ENCODE measurements around the gene EPHB3. TPM values are rescaled to one million over a fixed set of nuclear protein-coding genes. Genes with fewer than 3 reads are reported as not detected.

EPHB3 gene
- total and polyA plus RNA-seq, 4 donors: 0.14 to 1.8 (median 0.67) TPM

DNA sequence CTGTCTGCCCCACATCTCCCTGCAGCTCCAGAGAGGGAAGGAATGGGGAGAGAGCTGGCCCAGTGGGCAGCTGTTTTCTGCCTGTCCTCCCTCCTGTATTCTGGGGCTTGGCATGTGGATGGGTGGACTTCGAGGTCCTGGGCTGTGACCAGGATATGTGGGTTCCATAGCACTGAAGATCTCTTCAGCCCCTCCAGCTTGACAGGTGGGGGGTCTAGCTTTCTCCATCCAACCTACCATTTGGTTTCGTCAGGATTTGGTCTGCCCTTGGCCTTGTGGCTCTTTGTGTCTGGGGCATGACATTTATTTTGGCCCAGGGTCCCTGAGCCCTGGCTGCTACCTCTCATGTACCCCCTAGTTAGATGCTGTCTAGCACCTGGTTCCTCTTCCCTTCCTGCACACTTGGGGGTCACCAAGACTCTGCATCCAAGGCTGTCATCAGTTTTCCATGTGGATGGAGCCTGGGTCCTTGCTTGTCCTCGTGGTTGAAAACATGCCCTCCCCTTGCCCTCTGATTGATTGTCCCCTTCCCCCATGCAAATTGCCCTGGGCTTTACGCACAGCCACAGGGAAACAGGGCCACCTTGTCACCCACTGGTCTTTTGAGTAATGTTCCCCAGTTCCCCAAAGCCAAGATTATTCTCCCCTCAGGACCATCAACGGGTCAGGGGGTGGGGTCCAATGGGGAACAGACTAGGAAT is 3.2 kb downstream of the EPHB3 start:
- no peak overlapping the region for H3K4me3 ChIP-seq (ENCODE audit: low read depth in 1 of 3, low read length in 3 of 3)
- H3K4me1 ChIP-seq (ENCODE audit: control insufficient read depth in 4 of 4, insufficient read depth in 4 of 4, low read length in 3 of 4): peaks cover 6 to 22% (median 9%) of the 10 kb centered on the region in 4 donors
- no peaks in the 10 kb centered on the region for H3K9me3 ChIP-seq (ENCODE audit: control insufficient read depth in 4 of 4, low read length in 3 of 4)
- no peaks in the 10 kb centered on the region for H3K27me3 ChIP-seq (ENCODE audit: control insufficient read depth in 4 of 4, insufficient read depth in 4 of 4, low read length in 3 of 4)
- WGBS: 72% methylated on average over 5 of the region's 5 CpGs
- H3K36me3 ChIP-seq (ENCODE audit: control insufficient read depth in 4 of 4, insufficient read depth in 3 of 4, low read depth in 1 of 4, low read length in 3 of 4): no peaks in the 10 kb centered on the region
- no peak overlapping the region for H3K9ac ChIP-seq (ENCODE audit: low read depth in 1 of 2, low read length in 2 of 2)
- no peak for TF ChIP-seq NR2F2 (IDR thresholded peaks at IDR 0.05)
- no peak for TF ChIP-seq YY1 (IDR thresholded peaks at IDR 0.05)
- TF ChIP-seq SP1 (IDR thresholded peaks at IDR 0.05): no peak
- TF ChIP-seq, protein P1, sequence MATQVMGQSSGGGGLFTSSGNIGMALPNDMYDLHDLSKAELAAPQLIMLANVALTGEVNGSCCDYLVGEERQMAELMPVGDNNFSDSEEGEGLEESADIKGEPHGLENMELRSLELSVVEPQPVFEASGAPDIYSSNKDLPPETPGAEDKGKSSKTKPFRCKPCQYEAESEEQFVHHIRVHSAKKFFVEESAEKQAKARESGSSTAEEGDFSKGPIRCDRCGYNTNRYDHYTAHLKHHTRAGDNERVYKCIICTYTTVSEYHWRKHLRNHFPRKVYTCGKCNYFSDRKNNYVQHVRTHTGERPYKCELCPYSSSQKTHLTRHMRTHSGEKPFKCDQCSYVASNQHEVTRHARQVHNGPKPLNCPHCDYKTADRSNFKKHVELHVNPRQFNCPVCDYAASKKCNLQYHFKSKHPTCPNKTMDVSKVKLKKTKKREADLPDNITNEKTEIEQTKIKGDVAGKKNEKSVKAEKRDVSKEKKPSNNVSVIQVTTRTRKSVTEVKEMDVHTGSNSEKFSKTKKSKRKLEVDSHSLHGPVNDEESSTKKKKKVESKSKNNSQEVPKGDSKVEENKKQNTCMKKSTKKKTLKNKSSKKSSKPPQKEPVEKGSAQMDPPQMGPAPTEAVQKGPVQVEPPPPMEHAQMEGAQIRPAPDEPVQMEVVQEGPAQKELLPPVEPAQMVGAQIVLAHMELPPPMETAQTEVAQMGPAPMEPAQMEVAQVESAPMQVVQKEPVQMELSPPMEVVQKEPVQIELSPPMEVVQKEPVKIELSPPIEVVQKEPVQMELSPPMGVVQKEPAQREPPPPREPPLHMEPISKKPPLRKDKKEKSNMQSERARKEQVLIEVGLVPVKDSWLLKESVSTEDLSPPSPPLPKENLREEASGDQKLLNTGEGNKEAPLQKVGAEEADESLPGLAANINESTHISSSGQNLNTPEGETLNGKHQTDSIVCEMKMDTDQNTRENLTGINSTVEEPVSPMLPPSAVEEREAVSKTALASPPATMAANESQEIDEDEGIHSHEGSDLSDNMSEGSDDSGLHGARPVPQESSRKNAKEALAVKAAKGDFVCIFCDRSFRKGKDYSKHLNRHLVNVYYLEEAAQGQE (IDR thresholded peaks at IDR 0.05): no peak
- no peak for TF ChIP-seq FOXA1 (IDR thresholded peaks at IDR 0.05)
- TF ChIP-seq FOXA2 (IDR thresholded peaks at IDR 0.05): no peak
- no peak for TF ChIP-seq GABPA (IDR thresholded peaks at IDR 0.05 in 1 of 2, conservative IDR thresholded peaks at IDR 0.05 in 1 of 2)
- no peak for TF ChIP-seq RAD21 (IDR thresholded peaks at IDR 0.05)
- no peak for TF ChIP-seq JUND (IDR thresholded peaks at IDR 0.05)
- DNase-seq (ENCODE audit: low spot score): no peak
- no peak overlapping the region for H3K27ac ChIP-seq (ENCODE audit: low read depth in 1 of 2, low read length in 2 of 2)

DNA sequence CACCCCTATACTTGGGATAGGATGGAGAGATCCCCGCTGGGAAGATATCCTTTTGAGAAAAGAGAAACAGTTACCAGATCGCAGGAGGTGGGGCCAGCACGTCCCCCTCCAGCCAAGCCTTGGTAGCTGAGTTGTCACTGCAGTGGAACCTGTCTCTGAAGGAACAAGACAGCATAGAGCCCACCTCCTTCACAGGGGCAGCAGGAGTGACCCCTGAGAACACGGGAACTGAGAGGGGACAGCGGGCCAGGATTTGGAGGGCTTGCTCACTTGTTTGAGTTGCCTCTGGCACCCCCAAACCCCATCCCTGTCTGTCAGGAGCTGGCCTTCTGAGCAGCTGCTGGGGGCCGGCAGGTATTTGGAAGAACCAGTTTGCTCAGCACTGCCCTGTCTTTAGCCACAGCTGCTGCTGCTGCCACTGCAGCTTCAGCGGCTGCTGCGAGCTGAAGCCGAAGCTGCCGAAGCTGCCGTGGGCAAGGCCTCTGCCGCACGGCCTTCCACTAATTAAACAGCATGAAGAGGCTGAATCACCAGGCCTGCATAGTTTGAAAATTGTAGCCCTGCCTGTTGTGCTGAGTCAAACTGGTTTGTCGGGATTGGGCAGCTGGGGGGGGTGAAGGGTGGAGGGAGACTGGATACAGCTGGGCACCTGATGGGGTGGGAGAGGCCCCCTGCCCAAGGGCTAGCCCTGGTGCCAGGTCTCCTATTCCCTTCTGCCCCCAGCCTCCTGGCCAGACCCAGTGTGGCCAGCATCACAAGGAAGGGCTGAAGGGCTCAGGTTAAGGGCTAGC is 4.0 kb downstream of the EPHB3 start:
- DNase-seq (ENCODE audit: low spot score): no peak
- Histone ChIP-seq H3K36me3 (ENCODE audit: control insufficient read depth in 4 of 4, insufficient read depth in 3 of 4, low read depth in 1 of 4, low read length in 3 of 4) (no peaks in the 10 kb centered on the region), H3K27me3 (ENCODE audit: control insufficient read depth in 4 of 4, insufficient read depth in 4 of 4, low read length in 3 of 4) (no peaks in the 10 kb centered on the region), H3K4me3 (ENCODE audit: low read depth in 1 of 3, low read length in 3 of 3) (no peak overlapping the region), H3K9me3 (ENCODE audit: control insufficient read depth in 4 of 4, low read length in 3 of 4) (no peaks in the 10 kb centered on the region), H3K4me1 (ENCODE audit: control insufficient read depth in 4 of 4, insufficient read depth in 4 of 4, low read length in 3 of 4) (peaks cover 5 to 18% (median 6%) of the 10 kb centered on the region in 4 donors), H3K9ac (ENCODE audit: low read depth in 1 of 2, low read length in 2 of 2) (no peak overlapping the region), H3K27ac (ENCODE audit: low read depth in 1 of 2, low read length in 2 of 2) (no peak overlapping the region)
- 69% methylated on average over 14 of the region's 14 CpGs for WGBS
- TF ChIP-seq SP1 (IDR thresholded peaks at IDR 0.05) (no peak), HNF4A (conservative IDR thresholded peaks at IDR 0.05) (no peak), NR2F2 (IDR thresholded peaks at IDR 0.05) (no peak), YY1 (IDR thresholded peaks at IDR 0.05) (no peak), FOXA2 (IDR thresholded peaks at IDR 0.05) (no peak), EGR1 (IDR thresholded peaks at IDR 0.05; ENCODE audit: low read depth in 2 of 2) (no peak), GABPA (IDR thresholded peaks at IDR 0.05 in 1 of 2, conservative IDR thresholded peaks at IDR 0.05 in 1 of 2) (no peak), RAD21 (IDR thresholded peaks at IDR 0.05) (no peak), JUND (IDR thresholded peaks at IDR 0.05) (no peak), TAF1 (conservative IDR thresholded peaks at IDR 0.05) (no peak), HNF4G (IDR thresholded peaks at IDR 0.05) (no peak), RXRA (IDR thresholded peaks at IDR 0.05) (no peak)
- TF ChIP-seq, protein P2, sequence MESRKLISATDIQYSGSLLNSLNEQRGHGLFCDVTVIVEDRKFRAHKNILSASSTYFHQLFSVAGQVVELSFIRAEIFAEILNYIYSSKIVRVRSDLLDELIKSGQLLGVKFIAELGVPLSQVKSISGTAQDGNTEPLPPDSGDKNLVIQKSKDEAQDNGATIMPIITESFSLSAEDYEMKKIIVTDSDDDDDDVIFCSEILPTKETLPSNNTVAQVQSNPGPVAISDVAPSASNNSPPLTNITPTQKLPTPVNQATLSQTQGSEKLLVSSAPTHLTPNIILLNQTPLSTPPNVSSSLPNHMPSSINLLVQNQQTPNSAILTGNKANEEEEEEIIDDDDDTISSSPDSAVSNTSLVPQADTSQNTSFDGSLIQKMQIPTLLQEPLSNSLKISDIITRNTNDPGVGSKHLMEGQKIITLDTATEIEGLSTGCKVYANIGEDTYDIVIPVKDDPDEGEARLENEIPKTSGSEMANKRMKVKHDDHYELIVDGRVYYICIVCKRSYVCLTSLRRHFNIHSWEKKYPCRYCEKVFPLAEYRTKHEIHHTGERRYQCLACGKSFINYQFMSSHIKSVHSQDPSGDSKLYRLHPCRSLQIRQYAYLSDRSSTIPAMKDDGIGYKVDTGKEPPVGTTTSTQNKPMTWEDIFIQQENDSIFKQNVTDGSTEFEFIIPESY (IDR thresholded peaks at IDR 0.05): no peak
- TF ChIP-seq, protein P3, sequence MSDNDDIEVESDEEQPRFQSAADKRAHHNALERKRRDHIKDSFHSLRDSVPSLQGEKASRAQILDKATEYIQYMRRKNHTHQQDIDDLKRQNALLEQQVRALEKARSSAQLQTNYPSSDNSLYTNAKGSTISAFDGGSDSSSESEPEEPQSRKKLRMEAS (IDR thresholded peaks at IDR 0.05): no peak
- TF ChIP-seq, protein P4, sequence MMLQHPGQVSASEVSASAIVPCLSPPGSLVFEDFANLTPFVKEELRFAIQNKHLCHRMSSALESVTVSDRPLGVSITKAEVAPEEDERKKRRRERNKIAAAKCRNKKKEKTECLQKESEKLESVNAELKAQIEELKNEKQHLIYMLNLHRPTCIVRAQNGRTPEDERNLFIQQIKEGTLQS (IDR thresholded peaks at IDR 0.05): no peak
- TF ChIP-seq, protein P1 (IDR thresholded peaks at IDR 0.05): no peak
- TF ChIP-seq, protein P5, sequence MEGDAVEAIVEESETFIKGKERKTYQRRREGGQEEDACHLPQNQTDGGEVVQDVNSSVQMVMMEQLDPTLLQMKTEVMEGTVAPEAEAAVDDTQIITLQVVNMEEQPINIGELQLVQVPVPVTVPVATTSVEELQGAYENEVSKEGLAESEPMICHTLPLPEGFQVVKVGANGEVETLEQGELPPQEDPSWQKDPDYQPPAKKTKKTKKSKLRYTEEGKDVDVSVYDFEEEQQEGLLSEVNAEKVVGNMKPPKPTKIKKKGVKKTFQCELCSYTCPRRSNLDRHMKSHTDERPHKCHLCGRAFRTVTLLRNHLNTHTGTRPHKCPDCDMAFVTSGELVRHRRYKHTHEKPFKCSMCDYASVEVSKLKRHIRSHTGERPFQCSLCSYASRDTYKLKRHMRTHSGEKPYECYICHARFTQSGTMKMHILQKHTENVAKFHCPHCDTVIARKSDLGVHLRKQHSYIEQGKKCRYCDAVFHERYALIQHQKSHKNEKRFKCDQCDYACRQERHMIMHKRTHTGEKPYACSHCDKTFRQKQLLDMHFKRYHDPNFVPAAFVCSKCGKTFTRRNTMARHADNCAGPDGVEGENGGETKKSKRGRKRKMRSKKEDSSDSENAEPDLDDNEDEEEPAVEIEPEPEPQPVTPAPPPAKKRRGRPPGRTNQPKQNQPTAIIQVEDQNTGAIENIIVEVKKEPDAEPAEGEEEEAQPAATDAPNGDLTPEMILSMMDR (IDR thresholded peaks at IDR 0.05; ENCODE audit: low read depth, low read length, missing input control): no peak
